Activated CD8-positive, alpha-beta T cell treated with anti-CD3 and anti-CD28 coated beads for 36 hours (primary cell): ENCODE data around the gene P4HA1. TPM values are rescaled to one million over a fixed set of nuclear protein-coding genes. Genes with fewer than 3 reads are reported as not detected.

Experiments used
- ATAC-seq: fragments of 200-7000 bp; cut with Tn5 transposase; one replicate; pipeline ENCODE4 v1.10.0; 2021; ENCODE audit warnings: mild to moderate bottlenecking, moderate library complexity
- CTCF ChIA-PET: fragments of 350-600 bp; sonication (Branson Sonifier 250); formaldehyde crosslinking; loops from one replicate; lab custom pipeline; 2021; ENCODE audit warnings: antibody characterized with exemption; lab: Charles Lee
- POLR2A ChIA-PET: fragments of 350-600 bp; sonication (Branson Sonifier 250); formaldehyde crosslinking; loops from one replicate; lab custom pipeline; 2021; ENCODE audit warnings: antibody characterized with exemption; lab: Charles Lee
- DNase-seq: peaks from one replicate; pipeline ENCODE4 v3.0.0-alpha.2; 2020
- H3K27ac Mint-ChIP-seq: one replicate; pipeline ENCODE4 v1.8.0; 2021; ENCODE audit warnings: mild to moderate bottlenecking, mixed read lengths
- H3K27me3 Mint-ChIP-seq: one replicate; pipeline ENCODE4 v1.8.0; 2021; ENCODE audit warnings: mixed read lengths
- H3K36me3 Mint-ChIP-seq: one replicate; pipeline ENCODE4 v1.8.0; 2021; ENCODE audit warnings: low read depth, mixed read lengths
- H3K4me1 Mint-ChIP-seq: one replicate; pipeline ENCODE4 v1.8.0; 2021; ENCODE audit warnings: low read depth, mixed read lengths
- H3K4me3 Mint-ChIP-seq: one replicate; pipeline ENCODE4 v1.8.0; 2021; ENCODE audit warnings: mild to moderate bottlenecking, moderate library complexity, mixed read lengths
- H3K9me3 Mint-ChIP-seq: one replicate; pipeline ENCODE4 v1.8.0; 2021; ENCODE audit warnings: mixed read lengths
- CTCF ChIP-seq: fragments of 200-600 bp; IDR thresholded peaks from one replicate; pipeline ENCODE4 v1.8.0; 2022; ENCODE audit warnings: antibody characterized with exemption, mild to moderate bottlenecking
- intact Hi-C: fragments of 100-400 bp; cut with micrococcal nuclease; formaldehyde crosslinking; loops from one replicate; pipeline ENCODE4 v1.10.0; 2022
- total RNA-seq, 2 experiments: library from RNA; stranded (reverse); gene quantifications; one replicate each; pipeline ENCODE4 v1.2.3, GENCODE V29; 2021

P4HA1 gene
- total RNA-seq, 2 experiments from 2014 or later, result 72.2 to 72.3 TPM

GRCh38 chr10:72976886-72977285 is 119.8 kb downstream of the P4HA1 start:
- intact Hi-C loops, result no loop called here
- peaks cover 10% of the 10 kb centered on the region for H3K36me3 Mint-ChIP-seq
- no peak for ATAC-seq
- H3K4me1 Mint-ChIP-seq, result no peaks in the 10 kb centered on the region
- CTCF ChIA-PET, result interaction anchor here (0.6 kb wide), 1 partner anchor 85 kb away, joined by 3 read pairs; no protein-coding TSS in a partner anchor
- H3K4me3 Mint-ChIP-seq, result no peak overlapping the region
- H3K27me3 Mint-ChIP-seq, result peaks cover 14% of the 10 kb centered on the region
- no peak overlapping the region for H3K27ac Mint-ChIP-seq
- POLR2A ChIA-PET, result interaction anchor here (0.9 kb wide), 1 partner anchor 111 kb away, joined by 4 read pairs; no protein-coding TSS in a partner anchor
- no peak for DNase-seq
- no peak for TF ChIP-seq CTCF
- peaks cover 32% of the 10 kb centered on the region for H3K9me3 Mint-ChIP-seq

Other genes starting within 250 kb of the P4HA1 start
- not detected for gene OIT3, start 203.1 kb downstream of the P4HA1 start, total RNA-seq
- not detected for gene PLA2G12B, start 142.1 kb downstream of the P4HA1 start, total RNA-seq
- gene NUDT13, start 13.6 kb upstream of the P4HA1 start, total RNA-seq, result 1 to 10 TPM; 2.3 to 2.4 TPM
- 10 to 100 TPM; 31.8 to 33.9 TPM for gene ECD, start 71.1 kb upstream of the P4HA1 start, total RNA-seq
- gene FAM149B1, start 71.3 kb upstream of the P4HA1 start, total RNA-seq, result 10 to 100 TPM; 13.0 to 13.3 TPM
- gene DNAJC9, start 150.4 kb upstream of the P4HA1 start, total RNA-seq, result 10 to 100 TPM; 40.9 to 42.2 TPM
- gene MRPS16, start 155.8 kb upstream of the P4HA1 start, total RNA-seq, result 100 to 1,000 TPM; 127 to 132 TPM